ENCODE measurements around the gene YES1.
A peak's percentile ranks its signal among the peaks of the same experiment; 100 is the strongest.

YES1 gene

GRCh38 chr18:713135-713490, 98.9 kb downstream of the YES1 start:
- no peak for DNase-seq (ENCODE audit: low read depth)
- peak overlapping the region; percentile 48 for H3K4me3 ChIP-seq (ENCODE audit: control insufficient read depth, low read depth, low read length)
- TF ChIP-seq CTCF (conservative IDR thresholded peaks at IDR 0.05; ENCODE audit: control insufficient read depth, insufficient read depth, low read depth, low read length): no peak

- peak; percentile 79 for DNase-seq (ENCODE audit: low read depth)
- TF ChIP-seq CTCF (conservative IDR thresholded peaks at IDR 0.05; ENCODE audit: control insufficient read depth, insufficient read depth, low read depth, low read length): peak; percentile 52
- H3K4me3 ChIP-seq (ENCODE audit: control insufficient read depth, low read depth, low read length): peak within 1 kb of the TSS; percentile 87
Measured at GRCh38 chr18:712401-713134, 99.5 kb downstream of the YES1 start, which contains the start of gene ENOSF1. Gene ENOSF1 (minus strand): TSS chr18:712630. CDS start chr18:712587, 43 bp downstream.

- peak overlapping the region; percentile 87 for H3K4me3 ChIP-seq (ENCODE audit: control insufficient read depth, low read depth, low read length)
- TF ChIP-seq CTCF (conservative IDR thresholded peaks at IDR 0.05; ENCODE audit: control insufficient read depth, insufficient read depth, low read depth, low read length): no peak
- peak; percentile 97 for DNase-seq (ENCODE audit: low read depth)
Measured at GRCh38 chr18:711657-712400, 100.2 kb downstream of the YES1 start.

GRCh38 chr18:711310-711656, 100.8 kb downstream of the YES1 start:
- H3K4me3 ChIP-seq (ENCODE audit: control insufficient read depth, low read depth, low read length): peak overlapping the region; percentile 87
- TF ChIP-seq CTCF (conservative IDR thresholded peaks at IDR 0.05; ENCODE audit: control insufficient read depth, insufficient read depth, low read depth, low read length): no peak
- DNase-seq (ENCODE audit: low read depth): no peak

GRCh38 chr18:710418-711300, 101.4 kb downstream of the YES1 start:
- peak overlapping the region; percentile 87 for H3K4me3 ChIP-seq (ENCODE audit: control insufficient read depth, low read depth, low read length)

More at GRCh38 chr18:710418-711300, 101.4 kb downstream of the YES1 start:
- no peak for DNase-seq (ENCODE audit: low read depth)
- TF ChIP-seq CTCF (conservative IDR thresholded peaks at IDR 0.05; ENCODE audit: control insufficient read depth, insufficient read depth, low read depth, low read length): no peak
